ENCODE measurements around the gene TRABD2B.

TRABD2B gene

GRCh38 chr1:47950471-47950870, 46.7 kb downstream of the TRABD2B start:
- DNase-seq (no peak), ATAC-seq (ENCODE audit: insufficient read depth, low read depth) (no peak)
- Histone ChIP-seq H3K4me1 (ENCODE audit: insufficient read depth, low read length) (no peaks in the 10 kb centered on the region), H3K4me3 (ENCODE audit: low read depth in 1 of 2, low read length in 2 of 2) (no peak overlapping the region), H2AFZ (ENCODE audit: low read depth, low read length) (no peak overlapping the region), H3K27ac (ENCODE audit: low read length) (no peak overlapping the region), H3K79me2 (ENCODE audit: insufficient read depth, low read length) (no peaks in the 10 kb centered on the region), H3K4me2 (ENCODE audit: insufficient read depth, low read length) (no peak overlapping the region), H3K36me3 (ENCODE audit: insufficient read depth, low read length) (no peaks in the 10 kb centered on the region), H3K9me3 (ENCODE audit: insufficient read depth, low read length, severe bottlenecking) (no peaks in the 10 kb centered on the region), H4K20me1 (ENCODE audit: insufficient read depth, low read length) (no peaks in the 10 kb centered on the region), H3K9ac (ENCODE audit: low read depth, low read length) (no peak overlapping the region), H3K27me3 (ENCODE audit: insufficient read depth, low read length, poor library complexity) (no peaks in the 10 kb centered on the region)
- TF ChIP-seq EZH2 (IDR thresholded peaks at IDR 0.05; ENCODE audit: borderline replicate concordance, low read depth, low read length, severe bottlenecking) = no peak
- TF ChIP-seq CTCF (IDR thresholded peaks at IDR 0.05; ENCODE audit: borderline replicate concordance, extremely low read depth, low read length, poor library complexity, severe bottlenecking) = no peak

GRCh38 chr1:47948126-47948525, 49.1 kb downstream of the TRABD2B start:
- no peak overlapping the region for H3K27ac ChIP-seq (ENCODE audit: low read length)
- peak; percentile 16 for TF ChIP-seq CTCF (IDR thresholded peaks at IDR 0.05; ENCODE audit: borderline replicate concordance, extremely low read depth, low read length, poor library complexity, severe bottlenecking)
- TF ChIP-seq EZH2 (IDR thresholded peaks at IDR 0.05; ENCODE audit: borderline replicate concordance, low read depth, low read length, severe bottlenecking) = no peak
- no peaks in the 10 kb centered on the region for H3K9me3 ChIP-seq (ENCODE audit: insufficient read depth, low read length, severe bottlenecking)
- H3K27me3 ChIP-seq (ENCODE audit: insufficient read depth, low read length, poor library complexity) = no peaks in the 10 kb centered on the region
- H3K36me3 ChIP-seq (ENCODE audit: insufficient read depth, low read length) = no peaks in the 10 kb centered on the region
- DNase-seq (no peak), ATAC-seq (ENCODE audit: insufficient read depth, low read depth) (no peak)
- H3K4me1 ChIP-seq (ENCODE audit: insufficient read depth, low read length) = no peaks in the 10 kb centered on the region
- no peak overlapping the region for H3K4me3 ChIP-seq (ENCODE audit: low read depth in 1 of 2, low read length in 2 of 2)
- no peak overlapping the region for H2AFZ ChIP-seq (ENCODE audit: low read depth, low read length)
- H4K20me1 ChIP-seq (ENCODE audit: insufficient read depth, low read length) = no peaks in the 10 kb centered on the region
- H3K79me2 ChIP-seq (ENCODE audit: insufficient read depth, low read length) = no peaks in the 10 kb centered on the region
- no peak overlapping the region for H3K9ac ChIP-seq (ENCODE audit: low read depth, low read length)
- no peak overlapping the region for H3K4me2 ChIP-seq (ENCODE audit: insufficient read depth, low read length)

- Histone ChIP-seq H2AFZ (ENCODE audit: low read depth, low read length) (no peak overlapping the region), H3K9me3 (ENCODE audit: insufficient read depth, low read length, severe bottlenecking) (no peaks in the 10 kb centered on the region), H4K20me1 (ENCODE audit: insufficient read depth, low read length) (no peaks in the 10 kb centered on the region), H3K36me3 (ENCODE audit: insufficient read depth, low read length) (no peaks in the 10 kb centered on the region), H3K4me3 (ENCODE audit: low read depth in 1 of 2, low read length in 2 of 2) (no peak overlapping the region), H3K4me2 (ENCODE audit: insufficient read depth, low read length) (no peak overlapping the region), H3K9ac (ENCODE audit: low read depth, low read length) (no peak overlapping the region), H3K79me2 (ENCODE audit: insufficient read depth, low read length) (no peaks in the 10 kb centered on the region), H3K27ac (ENCODE audit: low read length) (no peak overlapping the region), H3K4me1 (ENCODE audit: insufficient read depth, low read length) (no peaks in the 10 kb centered on the region), H3K27me3 (ENCODE audit: insufficient read depth, low read length, poor library complexity) (no peaks in the 10 kb centered on the region)
- no peak for TF ChIP-seq CTCF (IDR thresholded peaks at IDR 0.05; ENCODE audit: borderline replicate concordance, extremely low read depth, low read length, poor library complexity, severe bottlenecking)
- TF ChIP-seq EZH2 (IDR thresholded peaks at IDR 0.05; ENCODE audit: borderline replicate concordance, low read depth, low read length, severe bottlenecking) = no peak
- ATAC-seq (ENCODE audit: insufficient read depth, low read depth) (no peak), DNase-seq (no peak)
Measured at GRCh38 chr1:47947531-47947930, 49.7 kb downstream of the TRABD2B start.

- ATAC-seq (ENCODE audit: insufficient read depth, low read depth) = no peak
- no peak overlapping the region for H3K4me2 ChIP-seq (ENCODE audit: insufficient read depth, low read length)
- H2AFZ ChIP-seq (ENCODE audit: low read depth, low read length) = no peak overlapping the region
- H3K4me3 ChIP-seq (ENCODE audit: low read depth in 1 of 2, low read length in 2 of 2) = no peak overlapping the region
- no peaks in the 10 kb centered on the region for H3K4me1 ChIP-seq (ENCODE audit: insufficient read depth, low read length)
- H3K9ac ChIP-seq (ENCODE audit: low read depth, low read length) = no peak overlapping the region
- no peaks in the 10 kb centered on the region for H3K9me3 ChIP-seq (ENCODE audit: insufficient read depth, low read length, severe bottlenecking)
- no peaks in the 10 kb centered on the region for H3K27me3 ChIP-seq (ENCODE audit: insufficient read depth, low read length, poor library complexity)
- DNase-seq = no peak
- no peaks in the 10 kb centered on the region for H3K79me2 ChIP-seq (ENCODE audit: insufficient read depth, low read length)
- H4K20me1 ChIP-seq (ENCODE audit: insufficient read depth, low read length) = no peaks in the 10 kb centered on the region
- H3K36me3 ChIP-seq (ENCODE audit: insufficient read depth, low read length) = no peaks in the 10 kb centered on the region
- H3K27ac ChIP-seq (ENCODE audit: low read length) = no peak overlapping the region
- TF ChIP-seq CTCF (IDR thresholded peaks at IDR 0.05; ENCODE audit: borderline replicate concordance, extremely low read depth, low read length, poor library complexity, severe bottlenecking) = no peak
- TF ChIP-seq EZH2 (IDR thresholded peaks at IDR 0.05; ENCODE audit: borderline replicate concordance, low read depth, low read length, severe bottlenecking) = no peak
Measured at GRCh38 chr1:47944561-47944960, 52.6 kb downstream of the TRABD2B start.

All from DND-41 (cell line).